ENCODE data around the gene TASOR2. TPM values are rescaled to one million over a fixed set of nuclear protein-coding genes. Genes with fewer than 3 reads are reported as not detected.

The TASOR2 gene
- total and polyA plus RNA-seq, 9 of the 15 experiments (the other 6 are each of a cell fraction or from before 2014, with no cell fraction given), result 12.7 to 75.3 (median 52.3) TPM

DNA sequence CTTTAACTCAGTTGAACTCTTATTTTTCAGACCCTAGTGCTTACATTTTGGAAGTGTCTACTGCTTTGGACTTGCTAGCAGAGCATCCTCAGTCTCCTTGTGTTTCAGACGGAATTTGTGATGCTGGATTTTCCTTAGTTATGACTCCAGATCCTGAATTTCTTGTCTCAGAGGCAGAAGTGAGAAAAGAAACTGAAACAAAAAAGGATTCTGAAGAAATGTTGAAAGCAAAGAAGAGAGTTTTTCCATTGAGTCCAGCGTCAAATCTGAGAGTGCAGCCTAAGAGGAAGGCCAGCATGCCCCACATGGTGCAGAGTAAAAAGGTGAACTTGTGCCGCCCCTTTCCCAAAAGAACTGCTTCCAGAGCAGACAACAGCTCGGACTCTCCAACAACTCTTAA lies 46.1 kb downstream of the TASOR2 start:
- no TSS peak for BruUV-seq (replicated peaks)
- no peaks in the 10 kb centered on the region for H3K27me3 ChIP-seq (ENCODE audit: control insufficient read depth in 2 of 2, insufficient read depth in 2 of 2, low read length in 2 of 2)
- FAIRE-seq (no peak), ATAC-seq (no peak), DNase-seq (ENCODE audit: extremely low read depth in 1 of 4, low spot score in 3 of 4) (no peak)
- no peak overlapping the region for H3K27ac ChIP-seq (ENCODE audit: extremely low read depth, low read depth, low read length)
- intact Hi-C loops (cut with micrococcal nuclease), result loop anchor here (10.0 kb wide), 1 partner anchor 96 kb away; no protein-coding TSS in a partner anchor
- no peak overlapping the region for H3K4me2 ChIP-seq (ENCODE audit: insufficient read depth, low read length)
- no peaks in the 10 kb centered on the region for H3K9me3 ChIP-seq (replicated peaks; ENCODE audit: control insufficient read depth, insufficient read depth, low read depth, low read length)
- no peaks in the 10 kb centered on the region for H3K79me2 ChIP-seq (ENCODE audit: control insufficient read depth, insufficient read depth, low read length)
- H3K9me1 ChIP-seq (ENCODE audit: control insufficient read depth, insufficient read depth, low read length), result no peaks in the 10 kb centered on the region
- H3K9ac ChIP-seq (ENCODE audit: insufficient read depth in 1 of 2, low read depth in 2 of 2, low read length in 2 of 2), result no peak overlapping the region
- no peak overlapping the region for H2AFZ ChIP-seq (ENCODE audit: low read depth, low read length)
- ChIA-PET CTCF (ENCODE audit: low intra/inter-chr PET ratio) (no interaction called here), POLR2A (interaction anchor here (1.9 kb wide), 1 partner anchor 19 kb away, joined by 4 read pairs; no protein-coding TSS in a partner anchor)
- no peak overlapping the region for H3K4me3 ChIP-seq
- H4K20me1 ChIP-seq (replicated peaks; ENCODE audit: control insufficient read depth, insufficient read depth, low read length), result no peaks in the 10 kb centered on the region
- 95% methylated on average over 4 of the region's 4 CpGs for WGBS (ENCODE audit: insufficient coverage, low coverage, missing lambda C conversion rate)
- in situ Hi-C loops (cut with MboI), result no loop called here
- H3K36me3 ChIP-seq (ENCODE audit: control insufficient read depth, insufficient read depth, low read length), result peaks cover 84% of the 10 kb centered on the region
- no peaks in the 10 kb centered on the region for H3K4me1 ChIP-seq (replicated peaks in 1 of 2; ENCODE audit: control insufficient read depth in 2 of 2, insufficient read depth in 2 of 2, low read length in 2 of 2)
- TF ChIP-seq FOXJ2 (tag; IDR thresholded peaks at IDR 0.05), result no peak
- TF ChIP-seq SIX5 (IDR thresholded peaks at IDR 0.05; ENCODE audit: borderline replicate concordance in 1 of 2, insufficient read depth in 1 of 2, low read depth in 1 of 2, low read length in 2 of 2), result no peak
- no peak for TF ChIP-seq RFX5 (IDR thresholded peaks at IDR 0.05; ENCODE audit: low read depth, low read length)
- TF ChIP-seq, protein P1, sequence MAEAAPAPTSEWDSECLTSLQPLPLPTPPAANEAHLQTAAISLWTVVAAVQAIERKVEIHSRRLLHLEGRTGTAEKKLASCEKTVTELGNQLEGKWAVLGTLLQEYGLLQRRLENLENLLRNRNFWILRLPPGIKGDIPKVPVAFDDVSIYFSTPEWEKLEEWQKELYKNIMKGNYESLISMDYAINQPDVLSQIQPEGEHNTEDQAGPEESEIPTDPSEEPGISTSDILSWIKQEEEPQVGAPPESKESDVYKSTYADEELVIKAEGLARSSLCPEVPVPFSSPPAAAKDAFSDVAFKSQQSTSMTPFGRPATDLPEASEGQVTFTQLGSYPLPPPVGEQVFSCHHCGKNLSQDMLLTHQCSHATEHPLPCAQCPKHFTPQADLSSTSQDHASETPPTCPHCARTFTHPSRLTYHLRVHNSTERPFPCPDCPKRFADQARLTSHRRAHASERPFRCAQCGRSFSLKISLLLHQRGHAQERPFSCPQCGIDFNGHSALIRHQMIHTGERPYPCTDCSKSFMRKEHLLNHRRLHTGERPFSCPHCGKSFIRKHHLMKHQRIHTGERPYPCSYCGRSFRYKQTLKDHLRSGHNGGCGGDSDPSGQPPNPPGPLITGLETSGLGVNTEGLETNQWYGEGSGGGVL (CRISPR knock-in tag; IDR thresholded peaks at IDR 0.05), result no peak
- no peak for TF ChIP-seq FOSL1 (tag; conservative IDR thresholded peaks at IDR 0.05)
- TF ChIP-seq, protein P2, sequence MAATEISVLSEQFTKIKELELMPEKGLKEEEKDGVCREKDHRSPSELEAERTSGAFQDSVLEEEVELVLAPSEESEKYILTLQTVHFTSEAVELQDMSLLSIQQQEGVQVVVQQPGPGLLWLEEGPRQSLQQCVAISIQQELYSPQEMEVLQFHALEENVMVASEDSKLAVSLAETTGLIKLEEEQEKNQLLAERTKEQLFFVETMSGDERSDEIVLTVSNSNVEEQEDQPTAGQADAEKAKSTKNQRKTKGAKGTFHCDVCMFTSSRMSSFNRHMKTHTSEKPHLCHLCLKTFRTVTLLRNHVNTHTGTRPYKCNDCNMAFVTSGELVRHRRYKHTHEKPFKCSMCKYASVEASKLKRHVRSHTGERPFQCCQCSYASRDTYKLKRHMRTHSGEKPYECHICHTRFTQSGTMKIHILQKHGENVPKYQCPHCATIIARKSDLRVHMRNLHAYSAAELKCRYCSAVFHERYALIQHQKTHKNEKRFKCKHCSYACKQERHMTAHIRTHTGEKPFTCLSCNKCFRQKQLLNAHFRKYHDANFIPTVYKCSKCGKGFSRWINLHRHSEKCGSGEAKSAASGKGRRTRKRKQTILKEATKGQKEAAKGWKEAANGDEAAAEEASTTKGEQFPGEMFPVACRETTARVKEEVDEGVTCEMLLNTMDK (IDR thresholded peaks at IDR 0.05; ENCODE audit: borderline replicate concordance, insufficient read depth, low read depth, low read length, poor library complexity, severe bottlenecking), result no peak
- no peak for TF ChIP-seq EP300 (IDR thresholded peaks at IDR 0.05; ENCODE audit: low read length)
- TF ChIP-seq GTF2A2 (tag; IDR thresholded peaks at IDR 0.05), result no peak
- no peak for TF ChIP-seq XRCC5 (IDR thresholded peaks at IDR 0.05; ENCODE audit: low read depth, low read length)
- TF ChIP-seq ZNF232 (CRISPR knock-in tag; IDR thresholded peaks at IDR 0.05), result no peak
- TF ChIP-seq CBX1 (IDR thresholded peaks at IDR 0.05; ENCODE audit: low read depth), result no peak
- TF ChIP-seq, protein P3, sequence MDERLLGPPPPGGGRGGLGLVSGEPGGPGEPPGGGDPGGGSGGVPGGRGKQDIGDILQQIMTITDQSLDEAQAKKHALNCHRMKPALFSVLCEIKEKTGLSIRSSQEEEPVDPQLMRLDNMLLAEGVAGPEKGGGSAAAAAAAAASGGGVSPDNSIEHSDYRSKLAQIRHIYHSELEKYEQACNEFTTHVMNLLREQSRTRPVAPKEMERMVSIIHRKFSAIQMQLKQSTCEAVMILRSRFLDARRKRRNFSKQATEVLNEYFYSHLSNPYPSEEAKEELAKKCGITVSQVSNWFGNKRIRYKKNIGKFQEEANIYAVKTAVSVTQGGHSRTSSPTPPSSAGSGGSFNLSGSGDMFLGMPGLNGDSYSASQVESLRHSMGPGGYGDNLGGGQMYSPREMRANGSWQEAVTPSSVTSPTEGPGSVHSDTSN (CRISPR knock-in tag; IDR thresholded peaks at IDR 0.05; ENCODE audit: low read depth), result no peak
- TF ChIP-seq, protein P3 (tag; conservative IDR thresholded peaks at IDR 0.05; ENCODE audit: low read depth), result no peak
- TF ChIP-seq ZNF212 (CRISPR knock-in tag; IDR thresholded peaks at IDR 0.05), result no peak
- TF ChIP-seq, protein P4, sequence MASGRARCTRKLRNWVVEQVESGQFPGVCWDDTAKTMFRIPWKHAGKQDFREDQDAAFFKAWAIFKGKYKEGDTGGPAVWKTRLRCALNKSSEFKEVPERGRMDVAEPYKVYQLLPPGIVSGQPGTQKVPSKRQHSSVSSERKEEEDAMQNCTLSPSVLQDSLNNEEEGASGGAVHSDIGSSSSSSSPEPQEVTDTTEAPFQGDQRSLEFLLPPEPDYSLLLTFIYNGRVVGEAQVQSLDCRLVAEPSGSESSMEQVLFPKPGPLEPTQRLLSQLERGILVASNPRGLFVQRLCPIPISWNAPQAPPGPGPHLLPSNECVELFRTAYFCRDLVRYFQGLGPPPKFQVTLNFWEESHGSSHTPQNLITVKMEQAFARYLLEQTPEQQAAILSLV (tag; IDR thresholded peaks at IDR 0.05), result no peak
- TF ChIP-seq ZNF561 (CRISPR knock-in tag; conservative IDR thresholded peaks at IDR 0.05), result no peak

All from K562 (cell line).